ENCODE measurements around the gene PTPRM. TPM values are rescaled to one million over a fixed set of nuclear protein-coding genes. Genes with fewer than 3 reads are reported as not detected.

Gene PTPRM
- polyA plus RNA-seq, 3 donors, result 0.04 to 2.1 (median 0.66) TPM

- peaks cover 0 to 6% (median 0%) of the 10 kb centered on the region in 7 donors for H3K9me3 Mint-ChIP-seq
Measured at GRCh38 chr18:8298186-8298585, 731.1 kb downstream of the PTPRM start.

GRCh38 chr18:8299054-8299980, 732.2 kb downstream of the PTPRM start:
- H3K4me2 ChIP-seq (replicated peaks; ENCODE audit: extremely low read depth, low read length, poor library complexity, severe bottlenecking), result no peak overlapping the region
- Mint-ChIP-seq H3K27me3 (ENCODE audit: low read depth in 3 of 3) (peaks cover 0 to 1% (median 0%) of the 10 kb centered on the region in 3 donors), H3K4me1 (no peaks in the 10 kb centered on the region), H3K4me3 (no peak overlapping the region), H3K9me3 (peaks cover 0 to 2% (median 0%) of the 10 kb centered on the region in 7 donors), H3K27ac (peak overlapping the region in 1 of 7 donors; percentile 18), H3K36me3 (no peaks in the 10 kb centered on the region)
- no peaks in the 10 kb centered on the region for H3K79me2 ChIP-seq (ENCODE audit: insufficient read depth, low read length)
- H3K36me3 ChIP-seq (replicated peaks in 1 of 2; ENCODE audit: control insufficient read depth in 1 of 2, insufficient read depth in 2 of 2, low read length in 2 of 2), result no peaks in the 10 kb centered on the region
- no peak overlapping the region for H3K4me3 ChIP-seq (replicated peaks in 1 of 3; ENCODE audit: low read depth in 2 of 3, low read length in 3 of 3)
- WGBS (ENCODE audit: insufficient coverage), result 80% methylated on average over 1 of the region's 8 CpGs
- H3K9me3 ChIP-seq (replicated peaks in 1 of 2; ENCODE audit: control insufficient read depth in 1 of 2, insufficient read depth in 1 of 2, low read length in 2 of 2), result peaks cover 0 to 7% of the 10 kb centered on the region in 2 donors
- no peak overlapping the region for H3K27ac ChIP-seq (ENCODE audit: low read depth in 1 of 2, low read length in 2 of 2)
- no peak for DNase-seq
- H3K27me3 ChIP-seq (ENCODE audit: control insufficient read depth in 2 of 2, insufficient read depth in 2 of 2, low read length in 2 of 2), result no peaks in the 10 kb centered on the region
- H3K9ac ChIP-seq (ENCODE audit: insufficient read depth, low read length, poor library complexity, severe bottlenecking), result no peak overlapping the region
- no peaks in the 10 kb centered on the region for H3K4me1 ChIP-seq (ENCODE audit: control insufficient read depth in 1 of 2, insufficient read depth in 2 of 2, low read length in 2 of 2)
- TF ChIP-seq, protein P1, sequence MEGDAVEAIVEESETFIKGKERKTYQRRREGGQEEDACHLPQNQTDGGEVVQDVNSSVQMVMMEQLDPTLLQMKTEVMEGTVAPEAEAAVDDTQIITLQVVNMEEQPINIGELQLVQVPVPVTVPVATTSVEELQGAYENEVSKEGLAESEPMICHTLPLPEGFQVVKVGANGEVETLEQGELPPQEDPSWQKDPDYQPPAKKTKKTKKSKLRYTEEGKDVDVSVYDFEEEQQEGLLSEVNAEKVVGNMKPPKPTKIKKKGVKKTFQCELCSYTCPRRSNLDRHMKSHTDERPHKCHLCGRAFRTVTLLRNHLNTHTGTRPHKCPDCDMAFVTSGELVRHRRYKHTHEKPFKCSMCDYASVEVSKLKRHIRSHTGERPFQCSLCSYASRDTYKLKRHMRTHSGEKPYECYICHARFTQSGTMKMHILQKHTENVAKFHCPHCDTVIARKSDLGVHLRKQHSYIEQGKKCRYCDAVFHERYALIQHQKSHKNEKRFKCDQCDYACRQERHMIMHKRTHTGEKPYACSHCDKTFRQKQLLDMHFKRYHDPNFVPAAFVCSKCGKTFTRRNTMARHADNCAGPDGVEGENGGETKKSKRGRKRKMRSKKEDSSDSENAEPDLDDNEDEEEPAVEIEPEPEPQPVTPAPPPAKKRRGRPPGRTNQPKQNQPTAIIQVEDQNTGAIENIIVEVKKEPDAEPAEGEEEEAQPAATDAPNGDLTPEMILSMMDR (IDR thresholded peaks at IDR 0.05), result no peak
- no peaks in the 10 kb centered on the region for H4K20me1 ChIP-seq (ENCODE audit: insufficient read depth, low read length)
- H2AFZ ChIP-seq (ENCODE audit: insufficient read depth, low read depth, low read length, poor library complexity, severe bottlenecking), result no peak overlapping the region
- intact Hi-C loops (cut with micrococcal nuclease), result no loop called here

More at GRCh38 chr18:8298186-8298585, 731.1 kb downstream of the PTPRM start:
- Histone ChIP-seq H3K79me2 (ENCODE audit: insufficient read depth, low read length) (no peaks in the 10 kb centered on the region), H3K4me3 (replicated peaks in 1 of 3; ENCODE audit: low read depth in 2 of 3, low read length in 3 of 3) (no peak overlapping the region), H4K20me1 (ENCODE audit: insufficient read depth, low read length) (no peaks in the 10 kb centered on the region), H3K9ac (ENCODE audit: insufficient read depth, low read length, poor library complexity, severe bottlenecking) (no peak overlapping the region), H3K27ac (ENCODE audit: low read depth in 1 of 2, low read length in 2 of 2) (no peak overlapping the region), H3K9me3 (replicated peaks in 1 of 2; ENCODE audit: control insufficient read depth in 1 of 2, insufficient read depth in 1 of 2, low read length in 2 of 2) (peaks cover 0 to 7% of the 10 kb centered on the region in 2 donors), H2AFZ (ENCODE audit: insufficient read depth, low read depth, low read length, poor library complexity, severe bottlenecking) (no peak overlapping the region), H3K36me3 (replicated peaks in 1 of 2; ENCODE audit: control insufficient read depth in 1 of 2, insufficient read depth in 2 of 2, low read length in 2 of 2) (no peaks in the 10 kb centered on the region), H3K4me1 (ENCODE audit: control insufficient read depth in 1 of 2, insufficient read depth in 2 of 2, low read length in 2 of 2) (no peaks in the 10 kb centered on the region), H3K27me3 (ENCODE audit: control insufficient read depth in 2 of 2, insufficient read depth in 2 of 2, low read length in 2 of 2) (no peaks in the 10 kb centered on the region), H3K4me2 (replicated peaks; ENCODE audit: extremely low read depth, low read length, poor library complexity, severe bottlenecking) (no peak overlapping the region)
- no peak overlapping the region for H3K27ac Mint-ChIP-seq
- no peaks in the 10 kb centered on the region for H3K4me1 Mint-ChIP-seq
- TF ChIP-seq, protein P1 (IDR thresholded peaks at IDR 0.05), result no peak
- peaks cover 0 to 2% (median 0%) of the 10 kb centered on the region in 3 donors for H3K27me3 Mint-ChIP-seq (ENCODE audit: low read depth in 3 of 3)
- no peak overlapping the region for H3K4me3 Mint-ChIP-seq
- no CpG with 5 or more reads among the region's 2 CpGs for WGBS (ENCODE audit: insufficient coverage)
- DNase-seq, result no peak
- intact Hi-C loops (cut with micrococcal nuclease), result no loop called here
- no peaks in the 10 kb centered on the region for H3K36me3 Mint-ChIP-seq
